Measurements from ENCODE around the gene CPA1. TPM values are rescaled to one million over a fixed set of nuclear protein-coding genes. Genes with fewer than 3 reads are reported as not detected.

Gene CPA1
- total RNA-seq, 2 donors from 2014 or later, result not detected

GRCh38 chr7:130393101-130393561, 12.8 kb downstream of the CPA1 start:
- Histone ChIP-seq H3K4me3 (ENCODE audit: low read length) (no peak overlapping the region), H3K36me3 (ENCODE audit: control insufficient read depth, insufficient read depth, low read length) (no peaks in the 10 kb centered on the region), H3K4me1 (ENCODE audit: control insufficient read depth, insufficient read depth, low read length) (peaks cover 5% of the 10 kb centered on the region), H3K9ac (ENCODE audit: extremely low read depth, low read length, poor library complexity, severe bottlenecking) (no peak overlapping the region), H3K9me3 (ENCODE audit: control insufficient read depth, low read length) (no peaks in the 10 kb centered on the region), H3K27ac (ENCODE audit: low read depth, low read length) (no peak overlapping the region), H3K27me3 (ENCODE audit: control insufficient read depth, insufficient read depth, low read length, poor library complexity, severe bottlenecking) (no peaks in the 10 kb centered on the region)
- 95 to 100% methylated on average over 2 to 5 of the region's 5 CpGs for WGBS, 2 experiments (ENCODE audit: insufficient coverage in 1 of 2, insufficient read length in 1 of 2)
- peaks cover 13% of the 10 kb centered on the region for H3K4me1 Mint-ChIP-seq
- TF ChIP-seq CTCF (conservative IDR thresholded peaks at IDR 0.05), result no peak
- H3K4me3 Mint-ChIP-seq, result no peak overlapping the region
- no peak overlapping the region for H3K27ac Mint-ChIP-seq
- H3K36me3 Mint-ChIP-seq (ENCODE audit: low read depth), result peaks cover 2% of the 10 kb centered on the region
- peaks cover 4% of the 10 kb centered on the region for H3K9me3 Mint-ChIP-seq
- H3K27me3 Mint-ChIP-seq (ENCODE audit: insufficient read depth), result no peaks in the 10 kb centered on the region
- no peak for DNase-seq

GRCh38 chr7:130393841-130394411, 13.6 kb downstream of the CPA1 start:
- Mint-ChIP-seq H3K27ac (no peak overlapping the region), H3K9me3 (no peaks in the 10 kb centered on the region)
- WGBS, 2 experiments (ENCODE audit: insufficient coverage in 1 of 2, insufficient read length in 1 of 2), result 94 to 97% methylated on average over 9 to 10 of the region's 10 CpGs

GRCh38 chr7:130394421-130395195, 14.3 kb downstream of the CPA1 start:
- no peaks in the 10 kb centered on the region for H3K27me3 ChIP-seq (ENCODE audit: control insufficient read depth, insufficient read depth, low read length, poor library complexity, severe bottlenecking)
- H3K4me3 ChIP-seq (ENCODE audit: low read length), result no peak overlapping the region
- peaks cover 13% of the 10 kb centered on the region for H3K4me1 Mint-ChIP-seq
- no peaks in the 10 kb centered on the region for H3K27me3 Mint-ChIP-seq (ENCODE audit: insufficient read depth)
- H3K36me3 ChIP-seq (ENCODE audit: control insufficient read depth, insufficient read depth, low read length), result no peaks in the 10 kb centered on the region
- WGBS, 2 experiments (ENCODE audit: insufficient coverage in 1 of 2, insufficient read length in 1 of 2), result 84 to 90% methylated on average over 2 to 7 of the region's 7 CpGs
- H3K9ac ChIP-seq (ENCODE audit: extremely low read depth, low read length, poor library complexity, severe bottlenecking), result no peak overlapping the region
- no peak for TF ChIP-seq CTCF (conservative IDR thresholded peaks at IDR 0.05)
- H3K27ac ChIP-seq (ENCODE audit: low read depth, low read length), result no peak overlapping the region
- H3K9me3 ChIP-seq (ENCODE audit: control insufficient read depth, low read length), result no peaks in the 10 kb centered on the region
- no peak for DNase-seq
- H3K4me3 Mint-ChIP-seq, result no peak overlapping the region
- no peak overlapping the region for H3K27ac Mint-ChIP-seq
- peaks cover 5% of the 10 kb centered on the region for H3K4me1 ChIP-seq (ENCODE audit: control insufficient read depth, insufficient read depth, low read length)
- H3K36me3 Mint-ChIP-seq (ENCODE audit: low read depth), result no peaks in the 10 kb centered on the region
- H3K9me3 Mint-ChIP-seq, result no peaks in the 10 kb centered on the region

More at GRCh38 chr7:130393841-130394411, 13.6 kb downstream of the CPA1 start:
- H3K4me1 ChIP-seq (ENCODE audit: control insufficient read depth, insufficient read depth, low read length), result peaks cover 5% of the 10 kb centered on the region
- no peak for TF ChIP-seq CTCF (conservative IDR thresholded peaks at IDR 0.05)
- no peaks in the 10 kb centered on the region for H3K36me3 Mint-ChIP-seq (ENCODE audit: low read depth)
- no peak overlapping the region for H3K9ac ChIP-seq (ENCODE audit: extremely low read depth, low read length, poor library complexity, severe bottlenecking)
- peaks cover 13% of the 10 kb centered on the region for H3K4me1 Mint-ChIP-seq
- H3K27me3 ChIP-seq (ENCODE audit: control insufficient read depth, insufficient read depth, low read length, poor library complexity, severe bottlenecking), result no peaks in the 10 kb centered on the region
- H3K36me3 ChIP-seq (ENCODE audit: control insufficient read depth, insufficient read depth, low read length), result no peaks in the 10 kb centered on the region
- no peak for DNase-seq
- no peak overlapping the region for H3K4me3 ChIP-seq (ENCODE audit: low read length)
- H3K27ac ChIP-seq (ENCODE audit: low read depth, low read length), result no peak overlapping the region
- H3K27me3 Mint-ChIP-seq (ENCODE audit: insufficient read depth), result no peaks in the 10 kb centered on the region
- H3K9me3 ChIP-seq (ENCODE audit: control insufficient read depth, low read length), result no peaks in the 10 kb centered on the region
- H3K4me3 Mint-ChIP-seq, result no peak overlapping the region

Measured in endodermal cell (in vitro differentiated cells).